HG02798 (cell line): ENCODE measurements around the gene EGFR.

ENCODE experiments used
- ATAC-seq: cut with Tn5 transposase; IDR thresholded peaks from one replicate; pipeline ENCODE4 v1.9.1; 2021; ENCODE audit warnings: mild to moderate bottlenecking; ENCODE audit not compliant: unreplicated experiment, poor library complexity

Gene EGFR

GRCh38 chr7:55056577-55057480, 38.0 kb downstream of the EGFR start:
- ATAC-seq: no peak

GRCh38 chr7:55058314-55058713, 39.5 kb downstream of the EGFR start:
- no peak for ATAC-seq

DNA sequence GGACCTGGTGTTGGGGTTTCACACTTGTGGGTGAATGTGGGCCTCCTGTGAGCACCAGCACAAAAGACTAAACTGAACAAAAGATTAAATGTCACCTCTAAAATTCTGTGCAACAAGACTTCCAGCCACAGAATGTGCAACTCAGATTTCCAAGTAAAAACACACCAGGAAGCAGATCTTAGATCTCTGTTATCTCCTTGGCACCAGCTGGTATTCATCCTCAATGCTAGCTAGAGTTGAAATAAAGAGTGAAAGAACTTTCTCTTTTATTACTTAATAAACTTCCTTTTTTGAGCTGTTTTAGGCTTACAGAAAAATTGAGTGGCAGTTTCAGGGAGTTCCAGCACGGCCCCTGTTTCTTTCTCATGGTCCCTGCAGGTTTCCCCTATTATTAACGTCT, 40.2 kb downstream of the EGFR start:
- no peak for ATAC-seq

DNA sequence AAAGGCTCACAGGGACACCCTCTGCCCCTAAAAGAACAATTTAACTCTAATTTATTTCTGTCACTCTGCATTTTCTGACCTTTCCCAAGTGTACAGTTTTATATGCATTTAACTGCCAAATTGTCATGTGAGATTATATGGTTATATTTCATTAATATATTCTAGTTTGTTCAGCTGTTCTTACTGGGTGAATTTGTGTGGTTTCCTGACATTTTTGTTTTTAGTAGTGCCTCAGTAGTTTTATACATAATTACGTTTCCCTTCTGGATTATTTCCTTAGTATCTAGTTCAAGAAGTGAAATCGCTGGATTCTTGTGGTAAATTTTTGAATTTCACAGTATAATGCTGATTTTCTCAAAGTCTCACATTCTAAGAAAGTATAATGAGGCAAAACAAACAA, 41.3 kb downstream of the EGFR start:
- ATAC-seq: no peak

- no peak for ATAC-seq
Observed at GRCh38 chr7:55060636-55061022, 41.8 kb downstream of the EGFR start.

GRCh38 chr7:55061726-55062499, 43.1 kb downstream of the EGFR start:
- ATAC-seq: no peak

GRCh38 chr7:55063061-55063460, 44.2 kb downstream of the EGFR start:
- no peak for ATAC-seq

DNA sequence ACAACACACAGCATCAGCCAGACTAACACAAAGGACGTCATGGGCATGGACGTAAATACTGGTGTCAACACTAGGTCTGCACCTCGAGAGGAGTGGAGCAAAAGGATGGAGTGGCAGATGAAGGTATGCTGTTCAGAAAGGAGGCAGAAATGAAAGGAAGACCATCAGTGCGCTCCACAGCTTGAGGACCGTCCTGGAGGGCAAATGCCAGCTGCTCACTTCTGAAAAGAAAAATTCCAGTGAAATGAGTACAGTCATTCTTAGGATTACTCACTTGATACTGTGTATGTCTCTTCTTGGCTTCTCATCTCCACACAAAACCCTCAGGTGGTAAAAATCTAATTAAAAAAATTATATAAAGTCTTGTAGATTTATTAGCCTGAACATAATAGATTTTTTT, 44.8 kb downstream of the EGFR start:
- ATAC-seq: no peak

GRCh38 chr7:55065079-55065478, 46.3 kb downstream of the EGFR start:
- ATAC-seq: peak; percentile 74

- ATAC-seq: no peak
Observed at GRCh38 chr7:55065511-55066229, 46.9 kb downstream of the EGFR start.

DNA sequence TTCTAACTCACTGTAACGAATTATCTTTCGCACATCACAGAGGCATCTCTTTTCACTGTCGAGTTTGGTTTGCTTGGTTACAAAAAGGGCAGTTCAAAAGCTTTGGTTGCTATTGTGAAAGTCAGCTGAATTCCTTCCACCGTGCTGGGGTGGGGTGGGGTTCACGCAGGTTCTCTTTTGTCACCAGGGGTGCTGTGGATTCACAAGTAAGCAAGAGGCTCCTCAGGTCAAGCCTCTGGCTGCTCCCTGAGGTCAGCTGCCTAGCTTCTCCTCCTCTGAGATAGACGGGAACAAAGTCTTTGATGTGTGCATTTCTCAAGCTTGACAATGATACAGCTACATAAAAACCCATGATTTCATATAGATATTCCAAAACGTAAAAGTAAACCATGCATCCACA, 47.7 kb downstream of the EGFR start:
- no peak for ATAC-seq

GRCh38 chr7:55066938-55067337, 48.1 kb downstream of the EGFR start:
- ATAC-seq: no peak

DNA sequence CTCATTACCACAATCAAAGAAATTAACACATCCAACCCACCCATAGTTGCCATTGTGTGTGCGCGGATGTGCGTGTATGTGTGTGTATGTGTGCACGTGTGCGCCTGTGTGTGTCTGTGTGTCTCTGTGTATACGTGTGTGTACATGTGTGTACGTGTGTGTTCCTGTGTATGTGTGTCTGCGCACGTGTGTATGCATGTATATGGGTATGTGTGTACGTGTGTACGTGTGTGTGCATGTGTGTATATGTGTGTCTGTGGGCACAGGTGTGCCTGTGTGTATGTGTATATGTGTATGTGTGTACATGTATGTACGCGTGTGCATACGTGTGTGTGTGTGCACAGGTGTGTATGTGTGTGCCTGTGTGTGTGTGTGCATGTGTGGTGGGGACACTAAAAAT, 48.9 kb downstream of the EGFR start:
- no peak for ATAC-seq

DNA sequence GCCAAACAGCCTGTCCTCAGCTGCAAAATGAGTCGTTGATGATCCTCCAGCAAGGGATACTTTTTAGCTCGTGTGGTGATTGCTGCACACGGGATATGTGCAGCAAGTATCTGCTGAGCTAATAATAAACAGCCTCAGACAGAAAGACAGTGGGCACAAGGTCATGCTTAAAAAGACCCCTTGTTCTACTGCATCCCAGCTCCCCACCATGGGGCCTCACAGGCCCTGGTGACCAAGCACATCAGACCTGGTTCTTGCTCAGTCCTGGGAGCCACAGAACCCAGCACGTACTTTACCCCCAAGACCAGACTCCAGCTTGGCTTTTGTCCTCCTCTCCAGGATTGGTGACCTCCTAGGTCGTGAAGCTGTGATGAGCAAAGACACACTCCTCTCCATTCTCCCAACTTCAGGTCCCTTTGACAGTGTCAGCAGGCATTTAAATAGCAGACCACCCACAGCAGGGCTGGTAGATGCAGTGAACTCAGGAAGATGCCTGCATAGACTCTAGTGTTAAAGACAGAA, 50.5 kb downstream of the EGFR start:
- ATAC-seq: no peak

DNA sequence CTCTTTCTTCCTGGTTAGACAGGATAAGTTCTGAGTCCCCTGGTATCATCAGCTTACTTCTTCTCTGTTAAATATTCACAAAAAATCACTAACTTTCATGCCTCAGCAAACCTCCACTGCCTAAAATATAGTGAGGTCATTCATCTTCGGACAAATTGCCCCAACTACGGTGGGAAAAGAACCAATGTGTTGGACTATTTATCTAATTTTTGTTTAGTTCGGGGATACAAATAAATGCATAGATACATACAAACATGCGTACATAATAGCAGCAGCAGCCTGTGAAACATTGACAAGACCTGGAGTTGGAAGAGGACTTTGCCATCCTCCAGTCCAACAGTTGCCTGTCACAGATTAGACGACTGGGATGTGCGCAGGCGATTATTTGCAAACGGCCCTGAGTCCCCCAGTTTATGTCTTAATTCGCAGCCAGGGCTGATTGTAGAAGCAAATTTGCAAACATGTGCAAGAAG, 51.5 kb downstream of the EGFR start:
- ATAC-seq: no peak

GRCh38 chr7:55070854-55071253, 52.0 kb downstream of the EGFR start:
- ATAC-seq: no peak

GRCh38 chr7:55071411-55072175, 52.8 kb downstream of the EGFR start:
- no peak for ATAC-seq

DNA sequence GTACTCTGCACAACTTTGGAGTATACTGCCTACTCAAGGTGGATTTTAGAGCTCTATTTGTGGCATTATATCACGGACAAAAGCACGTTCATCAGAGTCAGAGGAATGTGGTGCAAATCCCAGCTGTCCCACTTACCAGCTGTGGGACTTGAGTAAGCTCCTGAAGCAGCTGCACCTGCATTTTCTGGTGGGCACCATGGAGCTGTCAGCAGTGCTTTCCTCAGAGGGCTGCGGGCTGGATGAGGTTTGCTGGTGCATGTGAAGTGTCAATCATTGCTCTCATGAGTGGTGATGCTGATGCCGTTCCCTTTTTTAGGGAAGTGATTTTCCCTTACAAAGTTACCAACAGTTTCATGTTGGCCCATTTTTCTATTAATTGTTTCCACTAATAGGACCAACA, 53.4 kb downstream of the EGFR start:
- no peak for ATAC-seq

GRCh38 chr7:55073051-55073511, 54.3 kb downstream of the EGFR start:
- peak; percentile 61 for ATAC-seq
